ENCODE data around the gene CFAP57. TPM values are rescaled to one million over a fixed set of nuclear protein-coding genes. Genes with fewer than 3 reads are reported as not detected.

Gene CFAP57
- total RNA-seq, 4 donors from 2014 or later = not detected

DNA sequence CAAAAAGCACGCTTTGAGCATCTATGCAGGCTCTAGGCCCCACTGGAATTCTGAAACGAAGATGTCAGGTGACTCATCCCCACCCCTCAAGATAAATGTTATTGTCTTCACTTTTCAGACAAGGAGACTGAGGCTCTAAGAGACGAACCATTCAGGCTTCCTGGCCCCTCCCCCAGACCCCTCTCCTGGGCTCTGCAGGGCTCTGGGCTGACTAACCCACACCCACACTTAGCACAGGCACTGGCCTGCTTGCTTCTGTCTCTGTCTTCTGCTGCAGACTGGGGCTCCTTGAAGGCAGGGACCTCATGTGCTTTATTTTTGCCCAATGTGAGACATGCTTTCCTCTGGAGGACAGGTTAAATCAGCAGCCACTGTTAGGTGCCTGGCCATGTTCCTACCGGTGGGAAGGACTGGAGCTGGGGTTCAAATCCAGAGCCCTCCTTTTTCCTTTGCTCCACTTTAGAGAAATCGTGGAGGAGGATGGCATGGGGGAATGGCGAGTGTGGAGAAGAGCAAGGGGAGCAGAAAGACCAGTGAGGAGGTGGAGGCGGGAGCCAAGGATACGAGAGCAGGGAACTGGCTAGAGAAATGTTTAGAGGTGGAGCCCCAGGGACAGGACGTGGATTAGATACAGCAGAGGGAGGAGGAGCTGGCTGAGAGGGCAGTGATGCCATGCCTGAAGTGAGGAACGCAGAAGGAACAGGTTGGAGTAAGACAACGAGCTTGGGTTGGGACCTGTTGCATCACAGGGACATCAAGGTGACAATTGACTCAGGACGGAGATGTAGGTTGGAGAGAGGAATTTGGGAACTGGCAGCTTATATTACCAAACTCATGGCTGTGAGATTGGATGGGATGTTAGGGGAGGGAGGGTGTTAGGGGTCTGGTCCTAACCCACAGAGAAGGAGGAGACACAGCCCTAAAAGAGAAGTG lies 99.3 kb downstream of the CFAP57 start:
- H3K27ac ChIP-seq = peak overlapping the region in 3 of 4 donors; percentile 66 to 90 (median 69)
- H3K9me3 ChIP-seq = no peaks in the 10 kb centered on the region
- H3K4me3 ChIP-seq = peak overlapping the region in 3 of 4 donors; percentile 11 to 53 (median 51)
- H3K27me3 ChIP-seq = no peaks in the 10 kb centered on the region
- no peaks in the 10 kb centered on the region for H3K36me3 ChIP-seq
- TF ChIP-seq, protein P1, sequence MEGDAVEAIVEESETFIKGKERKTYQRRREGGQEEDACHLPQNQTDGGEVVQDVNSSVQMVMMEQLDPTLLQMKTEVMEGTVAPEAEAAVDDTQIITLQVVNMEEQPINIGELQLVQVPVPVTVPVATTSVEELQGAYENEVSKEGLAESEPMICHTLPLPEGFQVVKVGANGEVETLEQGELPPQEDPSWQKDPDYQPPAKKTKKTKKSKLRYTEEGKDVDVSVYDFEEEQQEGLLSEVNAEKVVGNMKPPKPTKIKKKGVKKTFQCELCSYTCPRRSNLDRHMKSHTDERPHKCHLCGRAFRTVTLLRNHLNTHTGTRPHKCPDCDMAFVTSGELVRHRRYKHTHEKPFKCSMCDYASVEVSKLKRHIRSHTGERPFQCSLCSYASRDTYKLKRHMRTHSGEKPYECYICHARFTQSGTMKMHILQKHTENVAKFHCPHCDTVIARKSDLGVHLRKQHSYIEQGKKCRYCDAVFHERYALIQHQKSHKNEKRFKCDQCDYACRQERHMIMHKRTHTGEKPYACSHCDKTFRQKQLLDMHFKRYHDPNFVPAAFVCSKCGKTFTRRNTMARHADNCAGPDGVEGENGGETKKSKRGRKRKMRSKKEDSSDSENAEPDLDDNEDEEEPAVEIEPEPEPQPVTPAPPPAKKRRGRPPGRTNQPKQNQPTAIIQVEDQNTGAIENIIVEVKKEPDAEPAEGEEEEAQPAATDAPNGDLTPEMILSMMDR (IDR thresholded peaks at IDR 0.05) = no peak
- no peak for TF ChIP-seq POLR2A (IDR thresholded peaks at IDR 0.05)
- peaks cover 0 to 30% (median 3%) of the 10 kb centered on the region in 4 donors for H3K4me1 ChIP-seq
- peak in 1 of 3 donors; percentile 36 for DNase-seq

- TF ChIP-seq, protein P1 (IDR thresholded peaks at IDR 0.05) = no peak
- TF ChIP-seq POLR2A (IDR thresholded peaks at IDR 0.05) = no peak
- H3K4me1 ChIP-seq = peaks cover 0 to 30% (median 3%) of the 10 kb centered on the region in 4 donors
- H3K4me3 ChIP-seq = no peak overlapping the region
- H3K27me3 ChIP-seq = no peaks in the 10 kb centered on the region
- peak in 1 of 3 donors; percentile 43 for DNase-seq
- H3K27ac ChIP-seq = no peak overlapping the region
- no peaks in the 10 kb centered on the region for H3K36me3 ChIP-seq
- H3K9me3 ChIP-seq = no peaks in the 10 kb centered on the region
Measured at GRCh38 chr1:43272161-43272560, 100.0 kb downstream of the CFAP57 start.

GRCh38 chr1:43272576-43273571 lies 100.7 kb downstream of the CFAP57 start:
- H3K36me3 ChIP-seq = no peaks in the 10 kb centered on the region
- DNase-seq = peak in 1 of 3 donors; percentile 24
- no peak overlapping the region for H3K27ac ChIP-seq
- no peak overlapping the region for H3K4me3 ChIP-seq
- no peaks in the 10 kb centered on the region for H3K27me3 ChIP-seq
- TF ChIP-seq POLR2A (IDR thresholded peaks at IDR 0.05) = no peak
- TF ChIP-seq, protein P1 (IDR thresholded peaks at IDR 0.05) = no peak
- no peaks in the 10 kb centered on the region for H3K9me3 ChIP-seq
- H3K4me1 ChIP-seq = peaks cover 0 to 28% (median 3%) of the 10 kb centered on the region in 4 donors

- H3K36me3 ChIP-seq = no peaks in the 10 kb centered on the region
- peak overlapping the region in 1 of 4 donors; percentile 41 for H3K27ac ChIP-seq
- no peaks in the 10 kb centered on the region for H3K9me3 ChIP-seq
- no peak overlapping the region for H3K4me3 ChIP-seq
- no peaks in the 10 kb centered on the region for H3K27me3 ChIP-seq
- peaks cover 0 to 33% (median 3%) of the 10 kb centered on the region in 4 donors for H3K4me1 ChIP-seq
- no peak for TF ChIP-seq POLR2A (IDR thresholded peaks at IDR 0.05)
- TF ChIP-seq, protein P1 (IDR thresholded peaks at IDR 0.05) = no peak
- peak in 1 of 3 donors; percentile 26 for DNase-seq
Measured at GRCh38 chr1:43273708-43274107, 101.6 kb downstream of the CFAP57 start.

DNA sequence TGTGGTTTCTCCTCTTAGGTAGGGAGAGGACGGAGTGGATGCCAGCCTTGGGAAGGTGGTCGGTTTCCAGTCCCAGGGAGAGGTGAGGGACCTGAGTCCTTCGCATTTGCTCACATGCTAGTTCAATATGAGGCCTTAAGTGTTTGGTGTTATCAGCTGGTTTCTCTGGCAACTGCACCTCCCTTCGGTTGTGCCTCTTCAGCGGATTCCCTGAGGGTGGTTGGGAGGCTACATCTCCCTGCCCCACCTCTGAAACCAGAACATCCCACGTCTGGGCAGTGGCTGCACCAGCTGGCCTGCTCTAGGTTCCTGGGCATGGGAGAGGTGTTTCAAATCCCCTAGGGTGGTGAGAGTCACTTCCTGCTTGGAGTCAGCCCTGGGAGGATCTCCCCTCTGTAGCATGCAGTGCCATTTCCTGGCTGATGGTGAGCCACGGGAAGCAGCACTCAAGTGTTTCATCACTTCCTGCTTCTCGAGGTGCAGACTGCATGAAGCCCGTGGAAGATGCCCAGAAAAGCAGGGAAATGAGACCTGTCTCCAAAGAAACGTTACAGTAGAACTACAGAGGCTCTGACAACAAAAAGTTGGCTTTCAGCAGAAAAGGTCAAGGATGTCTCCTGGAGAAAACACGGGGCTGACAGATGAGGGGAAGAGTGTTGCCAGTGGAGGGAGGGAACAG lies 102.1 kb downstream of the CFAP57 start:
- H3K36me3 ChIP-seq = peaks cover 0 to 2% (median 0%) of the 10 kb centered on the region in 3 donors
- no peaks in the 10 kb centered on the region for H3K27me3 ChIP-seq
- no peak for TF ChIP-seq POLR2A (IDR thresholded peaks at IDR 0.05)
- TF ChIP-seq, protein P1 (IDR thresholded peaks at IDR 0.05) = no peak
- peak overlapping the region in 2 of 4 donors; percentile 24 to 41 for H3K27ac ChIP-seq
- H3K9me3 ChIP-seq = no peaks in the 10 kb centered on the region
- no peak overlapping the region for H3K4me3 ChIP-seq
- DNase-seq = peak in 2 of 3 donors; percentile 21 to 61
- H3K4me1 ChIP-seq = peaks cover 0 to 33% (median 3%) of the 10 kb centered on the region in 4 donors

Measured in Peyer's patch (tissue), 4 donors.